ENCODE measurements around the gene AKAP5. TPM values are rescaled to one million over a fixed set of nuclear protein-coding genes. Genes with fewer than 3 reads are reported as not detected.

The AKAP5 gene
- total and polyA plus RNA-seq, 2 of the 13 experiments (the other 11 are each of a cell fraction or from before 2014, with no cell fraction given) = 0.18 to 1.5 TPM

GRCh38 chr14:64500088-64500487 lies 34.8 kb downstream of the AKAP5 start (continued):
- TF ChIP-seq CEBPB (IDR thresholded peaks at IDR 0.05; ENCODE audit: borderline replicate concordance, low read depth, low read length) (peak; percentile 50; the same call in 1 of the 2 replicates), ZNF576 (CRISPR knock-in tag; IDR thresholded peaks at IDR 0.05) (no peak), ZMAT5 (CRISPR knock-in tag; IDR thresholded peaks at IDR 0.05; ENCODE audit: borderline replicate concordance, low read depth) (no peak), DMTF1 (CRISPR knock-in tag; IDR thresholded peaks at IDR 0.05) (no peak)

- Histone ChIP-seq H3K9me3 (ENCODE audit: low read length) (no peaks in the 10 kb centered on the region), H3K27ac (ENCODE audit: extremely low read length, insufficient read depth, low read length) (peak overlapping the region; percentile 44), H3K4me1 (ENCODE audit: insufficient read depth, low read length) (peaks cover 41% of the 10 kb centered on the region), H3K9ac (ENCODE audit: insufficient read depth, low read depth, low read length) (peak overlapping the region; percentile 95), H3K79me2 (ENCODE audit: insufficient read depth, low read length) (peaks cover 28% of the 10 kb centered on the region), H3K4me3 (replicated peaks in 1 of 3; ENCODE audit: insufficient read depth in 1 of 3, low read depth in 2 of 3, low read length in 3 of 3) (peak overlapping the region; percentile 93 to 98 (median 96)), H3K4me2 (ENCODE audit: low read depth, low read length) (peak overlapping the region; percentile 85), H3K27me3 (ENCODE audit: control insufficient read depth in 1 of 2, insufficient read depth in 2 of 2, low read length in 2 of 2) (no peaks in the 10 kb centered on the region; a peak in 1 of 5 replicates), H4K20me1 (ENCODE audit: insufficient read depth, low read length) (peaks cover 10% of the 10 kb centered on the region), H2AFZ (ENCODE audit: low read length) (no peak overlapping the region), H3K36me3 (replicated peaks in 1 of 2; ENCODE audit: control insufficient read depth in 1 of 2, insufficient read depth in 2 of 2, low read length in 2 of 2) (no peaks in the 10 kb centered on the region)
- ATAC-seq (no peak), DNase-seq (ENCODE audit: low spot score) (peak; percentile 55), FAIRE-seq (no peak)
- no TSS peak for BruUV-seq (replicated peaks)
- ChIA-PET POLR2A (interaction anchor here (0.7 to 0.8 kb wide), 2 partner anchors 12 to 114 kb away, joined by 3 to 4 read pairs; partner anchors contain the start of gene MTHFD1), CTCF (ENCODE audit: low intra/inter-chr PET ratio, low total read pairs) (interaction anchor here (0.9 kb wide), 1 partner anchor 71 kb away, joined by 3 read pairs; no protein-coding TSS in a partner anchor)
- in situ Hi-C loops (cut with HindIII; ENCODE audit: extremely low pct_ligation_motif_present, low pct_unique_long_range_greater_than_20kb) = no loop called here
- intact Hi-C loops (cut with micrococcal nuclease; ENCODE audit: unreplicated experiment) = no loop called here
- 14% methylated on average over 5 of the region's 8 CpGs for WGBS (ENCODE audit: low lambda C conversion rate)
- no peak for TF ChIP-seq SNAPC2 (CRISPR knock-in tag; IDR thresholded peaks at IDR 0.05)
- no peak for TF ChIP-seq ZFAT (CRISPR knock-in tag; conservative IDR thresholded peaks at IDR 0.05)
- no peak for TF ChIP-seq ZNF484 (CRISPR knock-in tag; IDR thresholded peaks at IDR 0.05; ENCODE audit: borderline replicate concordance, low read depth)
- TF ChIP-seq IKZF5 (CRISPR knock-in tag; IDR thresholded peaks at IDR 0.05) = no peak; the same call in 1 of the 2 replicates
- TF ChIP-seq MTERF4 (CRISPR knock-in tag; IDR thresholded peaks at IDR 0.05) = no peak
- 0 out of 2 replicates have a peak, but pooled peaks have one; percentile 42 for TF ChIP-seq ZNF792 (CRISPR knock-in tag; IDR thresholded peaks at IDR 0.05)
- TF ChIP-seq IRF9 (CRISPR knock-in tag; IDR thresholded peaks at IDR 0.05; ENCODE audit: borderline replicate concordance) = 0 out of 2 replicates have a peak, but pooled peaks have one; percentile 34
- no peak for TF ChIP-seq TERF1 (CRISPR knock-in tag; IDR thresholded peaks at IDR 0.05)
- no peak for TF ChIP-seq ZFP36L2 (CRISPR knock-in tag; IDR thresholded peaks at IDR 0.05)
These were observed 36.3 kb downstream of the AKAP5 start for GRCh38 chr14:64501411-64502171.

Measured in HepG2 (cell line).